ENCODE measurements around the gene HIP1.

GRCh38 chr7:75771224-75771623, 32.5 kb upstream of the HIP1 start:
- no peak for TF ChIP-seq CTCF (IDR thresholded peaks at IDR 0.05; ENCODE audit: insufficient read depth, low read length, poor library complexity, severe bottlenecking)
- TF ChIP-seq EZH2phosphoT487 (conservative IDR thresholded peaks at IDR 0.05; ENCODE audit: low read length), result no peak

Measured in SU-DHL-6 (cell line).